ENCODE results near the gene CDK6. TPM values are rescaled to one million over a fixed set of nuclear protein-coding genes. Genes with fewer than 3 reads are reported as not detected.

Gene CDK6
- total and polyA plus RNA-seq, 9 of the 15 experiments (the other 6 are each of a cell fraction or from before 2014, with no cell fraction given): 7.6 to 109 (median 44.4) TPM

DNA sequence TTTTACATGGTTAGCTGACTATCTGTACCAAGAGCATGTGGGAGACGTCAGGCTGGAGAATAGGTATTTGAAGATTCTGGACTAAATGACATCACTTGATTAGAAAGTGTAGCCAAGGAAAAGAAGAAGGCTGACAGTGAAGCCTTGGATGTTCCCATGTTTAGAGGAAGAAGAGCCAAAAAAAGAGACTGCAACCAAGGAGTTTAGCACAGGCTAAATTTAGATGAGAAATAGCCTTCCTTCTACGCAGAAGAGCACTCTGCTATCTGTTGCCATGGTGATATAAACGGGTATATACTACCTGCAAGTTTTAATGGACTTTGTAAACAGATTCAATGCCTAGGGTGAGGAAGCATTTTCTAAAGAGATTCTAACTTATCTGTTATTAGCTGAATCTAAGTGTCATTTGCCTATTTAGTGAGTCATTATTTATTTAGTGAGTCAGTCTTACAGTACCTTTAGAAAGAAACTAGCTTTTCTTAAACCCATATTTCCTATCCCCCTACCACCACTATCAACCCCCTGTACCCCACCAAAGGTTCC is 69.8 kb downstream of the CDK6 start:
- CTCF ChIA-PET (ENCODE audit: low intra/inter-chr PET ratio): no interaction called here
- POLR2A ChIA-PET: interaction anchor here (1.3 to 2.2 kb wide), 3 partner anchors 12 to 42 kb away, joined by 5 to 8 read pairs (median 8); no protein-coding TSS in a partner anchor
- no peak overlapping the region for H3K27ac ChIP-seq (ENCODE audit: extremely low read depth, low read depth, low read length)
- peaks cover 43% of the 10 kb centered on the region for H3K79me2 ChIP-seq (ENCODE audit: control insufficient read depth, insufficient read depth, low read length)
- intact Hi-C loops (cut with micrococcal nuclease) (no loop called here), in situ Hi-C loops (cut with MboI) (no loop called here)
- BruUV-seq (replicated peaks): no TSS peak
- 0 out of 2 replicates have a peak, but pooled peaks cover 4% of the 10 kb centered on the region for H4K20me1 ChIP-seq (replicated peaks; ENCODE audit: control insufficient read depth, insufficient read depth, low read length)
- FAIRE-seq (no peak), ATAC-seq (no peak), DNase-seq (ENCODE audit: extremely low read depth in 1 of 4, low spot score in 3 of 4) (no peak)
- no peak overlapping the region for H3K9ac ChIP-seq (ENCODE audit: insufficient read depth in 1 of 2, low read depth in 2 of 2, low read length in 2 of 2)
- H3K36me3 ChIP-seq (ENCODE audit: control insufficient read depth, insufficient read depth, low read length): peaks cover 21% of the 10 kb centered on the region; the same call in 2 of the 3 replicates
- peaks cover 4 to 12% of the 10 kb centered on the region in 2 experiments; a peak in 3 of 5 replicates for H3K4me1 ChIP-seq (replicated peaks in 1 of 2; ENCODE audit: control insufficient read depth in 2 of 2, insufficient read depth in 2 of 2, low read length in 2 of 2)
- no peak overlapping the region for H2AFZ ChIP-seq (ENCODE audit: low read depth, low read length)
- H3K27me3 ChIP-seq (ENCODE audit: control insufficient read depth in 2 of 2, insufficient read depth in 2 of 2, low read length in 2 of 2): no peaks in the 10 kb centered on the region
- H3K9me1 ChIP-seq (ENCODE audit: control insufficient read depth, insufficient read depth, low read length): no peaks in the 10 kb centered on the region
- H3K4me2 ChIP-seq (ENCODE audit: insufficient read depth, low read length): no peak overlapping the region
- 55% methylated on average over 3 of the region's 3 CpGs for WGBS (ENCODE audit: insufficient coverage, low coverage, missing lambda C conversion rate)
- no peak overlapping the region for H3K4me3 ChIP-seq
- no peaks in the 10 kb centered on the region for H3K9me3 ChIP-seq (replicated peaks; ENCODE audit: control insufficient read depth, insufficient read depth, low read depth, low read length)
- TF ChIP-seq, protein P1, sequence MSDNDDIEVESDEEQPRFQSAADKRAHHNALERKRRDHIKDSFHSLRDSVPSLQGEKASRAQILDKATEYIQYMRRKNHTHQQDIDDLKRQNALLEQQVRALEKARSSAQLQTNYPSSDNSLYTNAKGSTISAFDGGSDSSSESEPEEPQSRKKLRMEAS (CRISPR knock-in tag; IDR thresholded peaks at IDR 0.05): no peak
- TF ChIP-seq KAT8 (IDR thresholded peaks at IDR 0.05; ENCODE audit: low read depth) (no peak), XRCC5 (IDR thresholded peaks at IDR 0.05; ENCODE audit: low read depth, low read length) (no peak), YY1 (IDR thresholded peaks at IDR 0.05; ENCODE audit: borderline replicate concordance in 1 of 3, control insufficient read depth in 1 of 3, extremely low read depth in 1 of 3, insufficient read depth in 3 of 3, insufficient read length in 1 of 3, insufficient replicate concordance in 2 of 3, low read depth in 1 of 3, low read length in 2 of 3) (no peak), ZNF445 (CRISPR knock-in tag; IDR thresholded peaks at IDR 0.05; ENCODE audit: low read depth) (no peak), SMARCA5 (IDR thresholded peaks at IDR 0.05) (no peak), FOXA3 (CRISPR knock-in tag; conservative IDR thresholded peaks at IDR 0.05 in 1 of 2, IDR thresholded peaks at IDR 0.05 in 1 of 2) (peak; percentile 75 to 92), DNMT1 (IDR thresholded peaks at IDR 0.05) (no peak), NFATC3 (IDR thresholded peaks at IDR 0.05) (no peak), RBM14 (IDR thresholded peaks at IDR 0.05; ENCODE audit: borderline replicate concordance, insufficient read depth, low read depth, low read length) (no peak), JUND (IDR thresholded peaks at IDR 0.05; ENCODE audit: borderline replicate concordance, low read depth, low read length) (peak; percentile 70; the same call in 1 of the 2 replicates), JUND (tag; IDR thresholded peaks at IDR 0.05; ENCODE audit: borderline replicate concordance, low read depth, low read length) (peak; percentile 74; the same call in 1 of the 3 replicates), NR4A1 (CRISPR knock-in tag; IDR thresholded peaks at IDR 0.05) (no peak), NR4A1 (tag; IDR thresholded peaks at IDR 0.05) (no peak), ATF1 (CRISPR knock-in tag; IDR thresholded peaks at IDR 0.05) (no peak), ATF1 (tag; IDR thresholded peaks at IDR 0.05) (no peak), ZNF780A (CRISPR knock-in tag; IDR thresholded peaks at IDR 0.05) (no peak), STAG1 (CRISPR knock-in tag; IDR thresholded peaks at IDR 0.05; ENCODE audit: borderline replicate concordance) (no peak), RFX1 (IDR thresholded peaks at IDR 0.05) (peak; percentile 86), SP1 (CRISPR knock-in tag; IDR thresholded peaks at IDR 0.05) (no peak)
- TF ChIP-seq, protein P2, sequence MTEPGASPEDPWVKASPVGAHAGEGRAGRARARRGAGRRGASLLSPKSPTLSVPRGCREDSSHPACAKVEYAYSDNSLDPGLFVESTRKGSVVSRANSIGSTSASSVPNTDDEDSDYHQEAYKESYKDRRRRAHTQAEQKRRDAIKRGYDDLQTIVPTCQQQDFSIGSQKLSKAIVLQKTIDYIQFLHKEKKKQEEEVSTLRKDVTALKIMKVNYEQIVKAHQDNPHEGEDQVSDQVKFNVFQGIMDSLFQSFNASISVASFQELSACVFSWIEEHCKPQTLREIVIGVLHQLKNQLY (CRISPR knock-in tag; conservative IDR thresholded peaks at IDR 0.05): no peak
- TF ChIP-seq, protein P3, sequence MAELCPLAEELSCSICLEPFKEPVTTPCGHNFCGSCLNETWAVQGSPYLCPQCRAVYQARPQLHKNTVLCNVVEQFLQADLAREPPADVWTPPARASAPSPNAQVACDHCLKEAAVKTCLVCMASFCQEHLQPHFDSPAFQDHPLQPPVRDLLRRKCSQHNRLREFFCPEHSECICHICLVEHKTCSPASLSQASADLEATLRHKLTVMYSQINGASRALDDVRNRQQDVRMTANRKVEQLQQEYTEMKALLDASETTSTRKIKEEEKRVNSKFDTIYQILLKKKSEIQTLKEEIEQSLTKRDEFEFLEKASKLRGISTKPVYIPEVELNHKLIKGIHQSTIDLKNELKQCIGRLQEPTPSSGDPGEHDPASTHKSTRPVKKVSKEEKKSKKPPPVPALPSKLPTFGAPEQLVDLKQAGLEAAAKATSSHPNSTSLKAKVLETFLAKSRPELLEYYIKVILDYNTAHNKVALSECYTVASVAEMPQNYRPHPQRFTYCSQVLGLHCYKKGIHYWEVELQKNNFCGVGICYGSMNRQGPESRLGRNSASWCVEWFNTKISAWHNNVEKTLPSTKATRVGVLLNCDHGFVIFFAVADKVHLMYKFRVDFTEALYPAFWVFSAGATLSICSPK (IDR thresholded peaks at IDR 0.05; ENCODE audit: borderline replicate concordance): no peak

Data from K562 (cell line).